Stimulated activated CD4-positive, alpha-beta T cell treated with anti-CD3 and anti-CD28 coated beads, Interleukin-12 subunit alpha, Interleukin-12 subunit beta, amount 100 ng/mL, for 4 hours (primary cell): ENCODE results near the gene ELFN2.
A peak's percentile ranks its signal among the peaks of the same experiment; 100 is the strongest.
"Not testable (repeated sequence)": the region's sequence is repeated elsewhere in the genome, so short reads cannot be mapped to it uniquely, and the experiment has no call there.

Experiments
- DNase-seq: peaks from one replicate; pipeline ENCODE4 v3.0.0-alpha.2; 2020

Gene ELFN2, protein sequence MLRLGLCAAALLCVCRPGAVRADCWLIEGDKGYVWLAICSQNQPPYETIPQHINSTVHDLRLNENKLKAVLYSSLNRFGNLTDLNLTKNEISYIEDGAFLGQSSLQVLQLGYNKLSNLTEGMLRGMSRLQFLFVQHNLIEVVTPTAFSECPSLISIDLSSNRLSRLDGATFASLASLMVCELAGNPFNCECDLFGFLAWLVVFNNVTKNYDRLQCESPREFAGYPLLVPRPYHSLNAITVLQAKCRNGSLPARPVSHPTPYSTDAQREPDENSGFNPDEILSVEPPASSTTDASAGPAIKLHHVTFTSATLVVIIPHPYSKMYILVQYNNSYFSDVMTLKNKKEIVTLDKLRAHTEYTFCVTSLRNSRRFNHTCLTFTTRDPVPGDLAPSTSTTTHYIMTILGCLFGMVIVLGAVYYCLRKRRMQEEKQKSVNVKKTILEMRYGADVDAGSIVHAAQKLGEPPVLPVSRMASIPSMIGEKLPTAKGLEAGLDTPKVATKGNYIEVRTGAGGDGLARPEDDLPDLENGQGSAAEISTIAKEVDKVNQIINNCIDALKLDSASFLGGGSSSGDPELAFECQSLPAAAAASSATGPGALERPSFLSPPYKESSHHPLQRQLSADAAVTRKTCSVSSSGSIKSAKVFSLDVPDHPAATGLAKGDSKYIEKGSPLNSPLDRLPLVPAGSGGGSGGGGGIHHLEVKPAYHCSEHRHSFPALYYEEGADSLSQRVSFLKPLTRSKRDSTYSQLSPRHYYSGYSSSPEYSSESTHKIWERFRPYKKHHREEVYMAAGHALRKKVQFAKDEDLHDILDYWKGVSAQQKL

DNA sequence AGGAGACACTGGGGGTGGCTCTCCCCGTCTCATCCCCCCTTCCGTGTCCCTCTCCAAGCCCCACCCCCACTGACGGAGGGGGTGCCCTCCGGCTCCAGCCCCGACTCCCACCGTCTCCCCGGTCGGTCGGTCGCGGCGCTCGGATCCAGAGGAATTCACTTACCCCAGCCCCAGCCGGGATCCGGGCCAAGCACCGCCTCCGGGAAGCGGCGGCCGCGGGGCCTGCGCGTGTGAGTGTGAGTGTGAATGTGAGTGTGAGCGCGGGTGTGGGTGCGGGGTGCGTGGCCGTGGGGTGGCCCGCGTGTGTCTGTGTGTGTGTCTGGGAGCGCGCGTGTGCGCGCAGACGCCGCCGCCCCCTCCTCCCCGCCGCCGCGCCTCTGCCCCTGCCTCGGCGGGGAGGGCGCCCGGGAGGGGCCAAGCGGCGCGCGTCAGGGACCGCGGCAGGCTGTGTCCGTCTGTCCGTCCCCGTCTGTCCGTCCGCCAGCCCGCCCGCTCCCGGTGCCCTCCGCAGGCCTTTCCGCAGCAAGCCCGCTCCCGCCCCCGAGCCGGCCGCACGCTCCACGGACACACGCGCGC, at the start of gene ELFN2:
TSS of gene ELFN2 (minus strand) at position 345 of the 576 bp plus-strand sequence. CDS start 51,945 bp downstream, outside the sequence.
- DNase-seq: no peak

GRCh38 chr22:37476389-37477329, 49.4 kb upstream of the ELFN2 start:
- DNase-seq: no peak

GRCh38 chr22:37474447-37475090, 47.3 kb upstream of the ELFN2 start:
- DNase-seq: no peak

GRCh38 chr22:37473437-37473946, 46.2 kb upstream of the ELFN2 start:
- no peak for DNase-seq

GRCh38 chr22:37472418-37473006, 45.2 kb upstream of the ELFN2 start:
- DNase-seq: peak; percentile 27

DNA sequence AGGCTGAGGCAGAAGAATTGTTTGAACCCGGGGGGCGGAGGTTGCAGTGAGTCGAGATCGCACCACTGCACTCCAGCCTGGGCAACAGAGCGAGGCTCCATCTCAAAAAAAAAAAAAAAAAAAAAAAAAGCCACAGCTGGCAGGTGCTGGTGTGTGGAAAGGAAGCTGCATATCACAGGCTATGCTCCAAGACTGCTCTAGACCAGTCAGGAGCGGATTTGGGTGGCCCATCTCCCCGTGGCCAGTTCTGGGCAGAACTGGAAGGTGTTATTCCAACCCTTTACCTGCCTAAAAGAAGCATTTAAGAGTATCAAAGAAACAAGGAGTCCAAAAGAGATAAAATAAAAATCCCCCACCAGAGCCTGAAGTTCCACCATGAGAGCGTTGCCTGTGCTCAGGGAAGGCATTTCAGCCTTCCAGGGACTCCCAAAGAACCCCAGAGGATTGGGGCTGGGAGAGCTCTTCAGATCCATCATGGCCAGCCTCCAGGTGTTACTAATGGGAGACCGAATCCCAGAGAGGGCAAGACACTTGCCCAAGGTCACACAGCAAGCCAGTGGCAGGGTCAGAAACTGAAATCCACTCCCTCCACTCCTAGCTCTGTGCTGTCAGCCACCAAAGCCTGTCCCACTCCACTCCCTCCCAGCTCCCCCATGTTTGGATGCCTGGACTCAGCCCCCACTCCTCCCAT, 44.6 kb upstream of the ELFN2 start:
- no peak for DNase-seq

GRCh38 chr22:37470087-37470445, 42.8 kb upstream of the ELFN2 start:
- DNase-seq: no peak

DNA sequence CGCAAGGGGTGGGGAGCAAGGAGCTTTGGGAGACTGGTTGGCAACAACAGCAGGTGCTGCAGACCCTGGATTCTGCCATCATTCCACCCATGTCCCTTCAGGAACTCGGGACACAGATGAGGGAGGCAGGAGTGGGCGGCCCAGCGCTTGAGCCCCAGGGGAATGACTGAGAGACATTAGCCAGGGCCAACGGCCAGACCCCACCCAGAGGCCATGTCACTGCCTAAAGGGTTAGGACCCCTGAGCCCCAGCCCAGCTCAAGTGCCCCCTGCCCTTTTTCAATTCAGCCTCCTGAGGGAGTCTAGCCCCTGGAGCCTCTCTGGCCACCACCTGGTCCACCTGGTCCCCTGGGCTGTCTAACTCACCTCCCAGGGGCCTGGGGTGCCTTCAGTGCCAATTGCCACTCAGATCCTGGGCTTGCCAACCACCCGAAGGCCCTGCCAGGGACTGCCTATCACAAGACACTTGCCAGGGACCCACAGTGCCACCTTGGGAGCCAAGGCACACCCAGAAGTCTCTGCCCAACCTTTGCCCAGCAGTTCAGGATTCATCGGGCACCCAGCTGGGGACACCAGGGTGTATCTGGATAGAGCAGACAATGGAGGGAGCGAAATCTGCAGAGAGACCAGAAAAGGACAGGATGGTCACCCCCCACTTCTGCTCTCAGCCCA, 42.3 kb upstream of the ELFN2 start:
- DNase-seq: no peak

GRCh38 chr22:37468201-37468695, 41.0 kb upstream of the ELFN2 start:
- DNase-seq: not testable (repeated sequence)

DNA sequence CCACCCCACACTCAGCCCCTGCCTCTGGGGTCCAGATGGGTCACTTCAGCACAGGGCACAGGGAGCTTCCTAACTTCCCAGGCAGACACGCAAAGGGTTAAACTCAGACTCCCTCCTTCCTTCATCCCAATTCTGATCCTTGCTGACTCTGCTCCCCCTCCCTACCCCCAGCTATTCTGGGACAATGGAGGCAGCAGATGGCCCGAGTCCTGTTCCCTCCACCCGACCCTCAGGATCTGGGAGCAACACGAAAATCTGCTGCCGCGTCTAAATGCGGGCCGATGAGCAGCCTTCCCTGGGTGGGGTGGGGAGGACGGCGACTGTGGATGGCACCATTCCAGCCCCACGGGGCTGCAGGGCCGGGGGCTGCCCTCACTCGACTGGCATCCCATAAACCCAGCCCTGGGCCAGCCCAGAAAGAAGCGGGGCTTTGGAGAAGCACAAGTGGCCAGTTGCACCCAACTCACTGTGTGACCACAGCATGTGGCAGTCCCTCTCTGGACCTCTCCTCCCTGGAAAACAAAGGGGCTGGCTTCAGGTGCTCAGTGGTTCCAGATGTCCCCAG, 40.2 kb upstream of the ELFN2 start:
- no peak for DNase-seq

DNA sequence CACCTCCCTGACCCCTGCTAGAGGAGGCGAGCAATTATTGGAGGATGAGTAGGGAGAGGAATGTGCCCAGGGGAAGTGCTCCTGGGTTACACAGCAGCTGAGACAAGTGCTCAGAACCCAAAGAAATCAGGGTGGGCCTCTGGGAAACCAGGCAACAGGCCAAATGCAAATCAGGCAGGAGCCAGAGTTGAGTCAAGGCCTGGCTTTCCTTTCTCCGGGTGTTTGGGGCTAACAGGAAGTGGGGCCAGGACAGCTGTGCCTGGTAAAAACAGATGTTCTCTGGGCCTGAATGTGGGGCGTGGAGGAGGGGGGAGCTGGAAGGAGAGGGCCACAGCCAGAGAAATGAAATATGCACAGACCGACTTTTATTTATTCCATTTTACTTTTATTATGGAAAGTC, 36.9 kb upstream of the ELFN2 start:
- DNase-seq: no peak

GRCh38 chr22:37462983-37463382, 35.7 kb upstream of the ELFN2 start:
- DNase-seq: no peak

- no peak for DNase-seq
These were observed 35.2 kb upstream of the ELFN2 start for GRCh38 chr22:37462436-37462835.

DNA sequence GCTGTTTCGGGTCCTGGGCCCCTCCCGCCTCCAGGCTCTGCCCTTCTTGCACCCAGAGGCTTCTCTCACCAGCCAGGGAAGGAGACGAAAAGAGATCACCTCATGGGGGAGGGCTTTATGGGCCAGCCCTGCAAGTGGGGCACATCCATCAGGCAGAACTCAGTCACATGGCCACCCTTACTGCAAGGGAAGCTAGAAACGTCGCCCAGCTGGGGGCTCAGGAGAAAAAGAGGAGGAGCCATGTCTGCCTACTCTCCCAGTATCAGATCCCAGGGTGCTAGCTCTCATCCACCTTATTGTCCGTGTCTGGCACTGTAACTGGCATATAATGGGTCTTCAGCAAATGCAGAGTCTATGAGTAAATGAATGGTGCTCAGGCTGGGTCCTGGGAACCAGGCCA, 34.7 kb upstream of the ELFN2 start:
- DNase-seq: no peak

GRCh38 chr22:37460684-37461083, 33.4 kb upstream of the ELFN2 start:
- DNase-seq: no peak

DNA sequence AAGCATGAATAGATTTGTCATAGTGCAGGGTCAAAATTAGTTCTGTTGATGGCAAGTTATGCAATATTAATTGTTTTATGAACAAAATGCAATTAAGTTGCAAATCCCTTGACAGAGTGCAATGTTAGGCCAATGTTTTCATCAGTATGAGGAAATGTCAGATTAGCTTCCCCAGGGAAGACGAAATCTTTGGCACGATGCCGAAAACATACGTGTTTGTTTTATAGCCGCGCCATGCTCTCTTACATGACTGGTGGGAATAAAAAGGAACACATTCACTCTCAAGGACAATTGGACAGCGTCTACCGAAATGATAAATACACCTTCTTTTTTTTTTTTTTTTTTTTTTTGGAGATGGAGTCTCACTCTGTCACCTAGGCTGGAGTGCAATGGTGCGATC, 31.9 kb upstream of the ELFN2 start:
- DNase-seq: no peak

- peak; percentile 84 for DNase-seq
These were observed 30.0 kb upstream of the ELFN2 start for GRCh38 chr22:37457093-37457893.

DNA sequence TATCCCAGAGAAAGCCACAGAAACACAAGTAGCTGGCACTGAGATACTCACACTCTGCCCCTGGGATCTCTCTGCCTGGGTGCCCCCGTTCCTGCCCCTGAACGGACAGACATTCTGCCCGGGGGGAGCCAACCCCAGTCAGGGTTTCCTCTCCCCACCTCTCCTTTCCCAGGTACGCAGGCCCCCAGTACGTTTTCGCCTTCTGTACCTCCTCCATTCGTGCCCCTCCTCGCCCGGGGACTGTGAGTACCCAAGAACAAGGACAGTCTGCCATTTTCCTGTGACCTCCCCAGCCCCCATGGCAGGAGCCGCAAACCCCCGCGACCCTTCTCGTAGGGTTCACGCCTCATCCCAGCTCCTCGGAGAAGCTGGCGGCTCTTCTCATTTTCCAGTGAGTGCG, 29.1 kb upstream of the ELFN2 start:
- DNase-seq: no peak

- no peak for DNase-seq
These were observed 28.6 kb upstream of the ELFN2 start for GRCh38 chr22:37455896-37456295.
